Ascending aorta (tissue), 2 donors: Measurements from ENCODE around the gene GLIS2. TPM values are rescaled to one million over a fixed set of nuclear protein-coding genes. Genes with fewer than 3 reads are reported as not detected.
A peak's percentile ranks its signal among the peaks of the same experiment; 100 is the strongest.

Experiments
- DNase-seq, 2 donors: peaks; one replicate each; pipeline ENCODE4 v3.0.0-alpha.2; 2019; ENCODE audit warnings: low spot score in 2 of 2
- H3K27ac ChIP-seq, 2 donors: fragments of 200-600 bp; sonication (generic); one replicate each; pipeline ENCODE4 v1.5.1; 2016 to 2017; ENCODE audit warnings: mild to moderate bottlenecking in 1 of 2
- H3K27me3 ChIP-seq: fragments of 200-600 bp; sonication (generic); one replicate; pipeline ENCODE4 v1.5.1; 2017
- H3K36me3 ChIP-seq, 2 donors: fragments of 200-600 bp; sonication (generic); one replicate each; pipeline ENCODE4 v1.5.1; 2016
- H3K4me1 ChIP-seq, 2 donors: fragments of 200-600 bp; sonication (generic); one replicate each; pipeline ENCODE4 v1.5.1; 2016 to 2017; ENCODE audit warnings: mild to moderate bottlenecking in 1 of 2
- H3K4me3 ChIP-seq, 2 donors: fragments of 200-600 bp; sonication (generic); one replicate each; pipeline ENCODE4 v1.5.1; 2016 to 2017; ENCODE audit warnings: mild to moderate bottlenecking in 1 of 2
- H3K9me3 ChIP-seq, 2 donors: fragments of 200-600 bp; sonication (generic); one replicate each; pipeline ENCODE4 v1.5.1; 2016
- CTCF ChIP-seq, 3 experiments: fragments of 200-600 bp in 2 of 3; fragments of 450-650 bp in 1 of 3; sonication (generic) in 2 of 3; IDR thresholded peaks; one replicate each; pipeline ENCODE4 v1.5.1; 2016 to 2019; ENCODE audit warnings: antibody characterized with exemption in 3 of 3, mild to moderate bottlenecking in 1 of 3, moderate library complexity in 1 of 3
- intact Hi-C: fragments of 100-400 bp; cut with DNase I; formaldehyde crosslinking; loops from one replicate; pipeline ENCODE4 v1.15.1; 2023
- total RNA-seq: library from RNA; depleted of rRNA; stranded (reverse); fragments of >200 nt; gene quantifications from one replicate; pipeline ENCODE4 v1.1.0, GENCODE V29; 2016

The GLIS2 gene
- total RNA-seq, 1 donor from 2014 or later = 16.8 TPM

DNA sequence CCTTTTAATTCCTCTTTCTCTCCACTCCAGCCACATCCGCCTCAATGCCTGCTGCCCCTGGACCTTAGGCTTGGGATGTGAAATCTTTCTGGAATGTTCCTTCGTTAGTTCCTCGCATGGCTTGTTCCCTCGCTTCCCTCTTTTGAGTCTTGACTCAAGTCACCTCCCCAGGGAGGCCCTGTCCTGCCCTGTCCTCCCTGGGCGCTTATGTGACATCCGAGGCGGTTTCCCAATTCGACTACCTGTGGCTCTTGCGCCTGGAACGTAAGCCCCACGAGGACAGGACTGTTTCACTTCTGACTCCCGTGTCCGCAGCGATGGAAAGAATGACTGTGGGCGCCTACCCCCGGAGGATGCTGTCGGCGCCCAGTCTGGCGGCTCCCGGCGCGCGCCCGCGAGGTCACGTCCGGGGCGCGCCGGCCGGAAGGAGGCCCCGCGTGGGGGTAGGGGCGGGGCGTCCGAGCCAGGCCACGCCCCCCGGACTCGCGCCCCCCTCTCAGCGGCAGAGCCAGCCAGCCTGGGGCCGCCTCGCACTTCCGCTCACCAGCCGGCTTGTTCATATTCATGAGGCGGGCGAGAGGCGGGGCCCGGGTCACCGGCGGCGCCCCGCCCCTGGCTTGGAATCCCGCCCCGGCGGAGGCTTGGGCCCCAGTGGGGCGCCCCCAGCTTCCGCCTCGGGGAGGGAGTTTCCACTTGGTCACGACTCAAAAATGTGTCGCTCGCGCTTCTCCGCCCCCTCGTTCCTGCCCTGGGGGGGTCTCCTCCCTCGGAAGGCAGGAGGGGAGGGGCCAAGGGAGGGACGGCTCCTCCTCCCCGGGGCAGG is 8.4 kb upstream of the GLIS2 start:
- Histone ChIP-seq H3K4me3 (peak overlapping the region; percentile 53), H3K27me3 (no peaks in the 10 kb centered on the region), H3K36me3 (no peaks in the 10 kb centered on the region), H3K4me1 (peaks cover 0 to 7% of the 10 kb centered on the region in 2 donors), H3K27ac (peak overlapping the region; percentile 77 to 85), H3K9me3 (no peaks in the 10 kb centered on the region)
- TF ChIP-seq CTCF (IDR thresholded peaks at IDR 0.05) = no peak
- DNase-seq = peak; percentile 65 to 97
- intact Hi-C loops = loop anchor here (1.0 kb wide), 2 partner anchors 8 kb away; no protein-coding TSS in a partner anchor

GRCh38 chr16:4309102-4309832 is 6.6 kb upstream of the GLIS2 start:
- Histone ChIP-seq H3K27ac (peak overlapping the region; percentile 72 to 76), H3K9me3 (no peaks in the 10 kb centered on the region), H3K27me3 (no peaks in the 10 kb centered on the region), H3K4me3 (no peak overlapping the region), H3K4me1 (peaks cover 0 to 7% of the 10 kb centered on the region in 2 donors), H3K36me3 (no peaks in the 10 kb centered on the region)
- no peak for TF ChIP-seq CTCF (IDR thresholded peaks at IDR 0.05)
- intact Hi-C loops = no loop called here
- DNase-seq = no peak

DNA sequence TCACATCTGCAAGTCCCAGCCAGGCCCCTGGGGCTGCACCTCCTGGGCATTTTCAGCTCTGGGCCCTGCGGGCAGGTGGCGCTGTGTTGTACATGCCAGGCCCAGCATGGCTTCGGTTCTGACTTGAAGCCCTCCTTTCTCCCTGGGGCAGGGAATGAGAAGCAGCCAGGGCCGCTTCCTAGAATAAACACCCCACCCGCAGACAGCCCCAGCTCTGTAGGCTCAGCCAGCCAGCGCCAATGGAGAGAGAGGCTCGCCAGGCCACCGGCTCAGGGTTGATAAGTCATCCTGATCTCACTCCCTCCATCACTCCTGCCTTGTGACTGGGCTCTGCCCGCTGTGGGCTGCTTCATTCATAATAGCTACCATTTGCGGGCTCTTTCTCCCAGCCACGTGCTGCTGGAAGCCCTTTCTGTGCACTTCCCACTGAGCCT is 6.0 kb upstream of the GLIS2 start:
- H3K27ac ChIP-seq = peak overlapping the region; percentile 72 to 76
- no peak overlapping the region for H3K4me3 ChIP-seq
- no peaks in the 10 kb centered on the region for H3K27me3 ChIP-seq
- peak in 1 of 2 donors; percentile 84 for DNase-seq
- H3K36me3 ChIP-seq = no peaks in the 10 kb centered on the region
- no peaks in the 10 kb centered on the region for H3K9me3 ChIP-seq
- intact Hi-C loops = loop anchor here (2.0 kb wide), 1 partner anchor 15 kb away; no protein-coding TSS in a partner anchor
- peaks cover 0 to 9% of the 10 kb centered on the region in 2 donors for H3K4me1 ChIP-seq
- TF ChIP-seq CTCF (IDR thresholded peaks at IDR 0.05) = peak; percentile 25 to 57 (median 43)

GRCh38 chr16:4313563-4314531 is 2.0 kb upstream of the GLIS2 start:
- Histone ChIP-seq H3K27me3 (no peaks in the 10 kb centered on the region), H3K4me1 (peaks cover 14 to 22% of the 10 kb centered on the region in 2 donors), H3K4me3 (peak overlapping the region in 1 of 2 donors; percentile 75), H3K9me3 (no peaks in the 10 kb centered on the region), H3K36me3 (no peaks in the 10 kb centered on the region), H3K27ac (peak overlapping the region; percentile 94 to 97)
- DNase-seq = no peak
- intact Hi-C loops = no loop called here
- peak; percentile 65 to 76 (median 67) for TF ChIP-seq CTCF (IDR thresholded peaks at IDR 0.05)
